Chondrocyte (in vitro differentiated cells): Measurements from ENCODE around the gene GRIN1. TPM values are rescaled to one million over a fixed set of nuclear protein-coding genes. Genes with fewer than 3 reads are reported as not detected.

ENCODE experiments used
- DNase-seq: peaks from one replicate; pipeline ENCODE4 v3.0.0; 2021; ENCODE audit warnings: mixed read lengths, low spot score
- H3K27ac Mint-ChIP-seq: one replicate; pipeline ENCODE4 v1.8.0; 2021; ENCODE audit warnings: mild to moderate bottlenecking, moderate library complexity, mixed read lengths; ENCODE audit not compliant: unreplicated experiment
- H3K27me3 Mint-ChIP-seq: 2 replicates; pipeline ENCODE4 v1.8.0; 2021; ENCODE audit warnings: low read depth, mixed read lengths
- H3K36me3 Mint-ChIP-seq: 2 replicates; pipeline ENCODE4 v1.8.0; 2021; ENCODE audit warnings: low read depth, mixed read lengths
- H3K4me1 Mint-ChIP-seq: 2 replicates; pipeline ENCODE4 v1.8.0; 2021; ENCODE audit warnings: low read depth, mild to moderate bottlenecking, mixed read lengths
- H3K4me3 Mint-ChIP-seq: one replicate; pipeline ENCODE4 v1.8.0; 2021; ENCODE audit warnings: mild to moderate bottlenecking, moderate library complexity, mixed read lengths; ENCODE audit not compliant: unreplicated experiment
- H3K9me3 Mint-ChIP-seq: 2 replicates; pipeline ENCODE4 v1.8.0; 2021; ENCODE audit warnings: low read depth, mixed read lengths
- CTCF ChIP-seq: fragments of 200-600 bp; sonication (generic); IDR thresholded peaks from 2 replicates; pipeline ENCODE4 v1.5.0; 2021; ENCODE audit warnings: antibody characterized with exemption, mild to moderate bottlenecking, moderate library complexity
- total RNA-seq: library from RNA; stranded (reverse); gene quantifications from 3 replicates; pipeline ENCODE4 v1.2.1, GENCODE V29; 2021

GRIN1 gene
- total RNA-seq, 1 donor from 2014 or later = 0.07 TPM

GRCh38 chr9:137175345-137175961 is 36.5 kb downstream of the GRIN1 start:
- H3K4me3 Mint-ChIP-seq = no peak overlapping the region
- peaks cover 2% of the 10 kb centered on the region for H3K27me3 Mint-ChIP-seq
- H3K36me3 Mint-ChIP-seq = peaks cover 11% of the 10 kb centered on the region
- no peaks in the 10 kb centered on the region for H3K4me1 Mint-ChIP-seq
- H3K27ac Mint-ChIP-seq = no peak overlapping the region
- H3K9me3 Mint-ChIP-seq = no peaks in the 10 kb centered on the region
- TF ChIP-seq CTCF = no peak
- DNase-seq = no peak

GRCh38 chr9:137176302-137177182 is 37.6 kb downstream of the GRIN1 start:
- H3K27me3 Mint-ChIP-seq = no peaks in the 10 kb centered on the region
- DNase-seq = no peak
- no peaks in the 10 kb centered on the region for H3K4me1 Mint-ChIP-seq
- no peak overlapping the region for H3K27ac Mint-ChIP-seq
- H3K36me3 Mint-ChIP-seq = peaks cover 11% of the 10 kb centered on the region
- H3K4me3 Mint-ChIP-seq = no peak overlapping the region
- TF ChIP-seq CTCF = peak; percentile 72
- H3K9me3 Mint-ChIP-seq = no peaks in the 10 kb centered on the region

- H3K27ac Mint-ChIP-seq = no peak overlapping the region
These were observed 39.4 kb downstream of the GRIN1 start for GRCh38 chr9:137178201-137178938.

GRCh38 chr9:137178939-137179630 is 40.1 kb downstream of the GRIN1 start:
- Mint-ChIP-seq H3K4me1 (no peaks in the 10 kb centered on the region), H3K4me3 (no peak overlapping the region), H3K27me3 (no peaks in the 10 kb centered on the region), H3K27ac (no peak overlapping the region), H3K36me3 (peaks cover 14% of the 10 kb centered on the region), H3K9me3 (no peaks in the 10 kb centered on the region)
- TF ChIP-seq CTCF = no peak
- no peak for DNase-seq

More at GRCh38 chr9:137178201-137178938, 39.4 kb downstream of the GRIN1 start:
- TF ChIP-seq CTCF = no peak
- Mint-ChIP-seq H3K4me1 (no peaks in the 10 kb centered on the region), H3K9me3 (no peaks in the 10 kb centered on the region), H3K4me3 (no peak overlapping the region), H3K36me3 (peaks cover 14% of the 10 kb centered on the region), H3K27me3 (no peaks in the 10 kb centered on the region)
- no peak for DNase-seq
